GM12874 (cell line): ENCODE results near the gene DPYD.

Experiments used
- CTCF ChIP-seq: IDR thresholded peaks from 2 replicates; pipeline ENCODE4 v1.5.1; 2011; ENCODE audit warnings: low read depth, mild to moderate bottlenecking, control low read depth, low read length, moderate library complexity; ENCODE audit not compliant: insufficient read depth

Gene DPYD

GRCh38 chr1:97090725-97091124 lies 830.1 kb downstream of the DPYD start:
- no peak for TF ChIP-seq CTCF

GRCh38 chr1:97089173-97089572 lies 831.7 kb downstream of the DPYD start:
- no peak for TF ChIP-seq CTCF

GRCh38 chr1:97088391-97088790 lies 832.4 kb downstream of the DPYD start:
- no peak for TF ChIP-seq CTCF

GRCh38 chr1:97084546-97084945 lies 836.3 kb downstream of the DPYD start:
- no peak for TF ChIP-seq CTCF

GRCh38 chr1:97082160-97082848 lies 838.5 kb downstream of the DPYD start:
- TF ChIP-seq CTCF = no peak

GRCh38 chr1:97078872-97079271 lies 842.0 kb downstream of the DPYD start:
- TF ChIP-seq CTCF = no peak

- TF ChIP-seq CTCF = no peak
Observed at GRCh38 chr1:97077221-97077620, 843.6 kb downstream of the DPYD start.
